NCI-H1105 (cell line): ENCODE measurements around the gene PKD1.

Source experiments
- DNase-seq: peaks from one replicate; lab custom pipeline; 2025; lab: John Stamatoyannopoulos, UW

Gene PKD1

GRCh38 chr16:2135770-2136490, at the start of gene PKD1:
Gene PKD1, minus strand, starts transcription at chr16:2135898. Its CDS starts 209 bp downstream, at chr16:2135689.
- DNase-seq = peak; percentile 50

DNA sequence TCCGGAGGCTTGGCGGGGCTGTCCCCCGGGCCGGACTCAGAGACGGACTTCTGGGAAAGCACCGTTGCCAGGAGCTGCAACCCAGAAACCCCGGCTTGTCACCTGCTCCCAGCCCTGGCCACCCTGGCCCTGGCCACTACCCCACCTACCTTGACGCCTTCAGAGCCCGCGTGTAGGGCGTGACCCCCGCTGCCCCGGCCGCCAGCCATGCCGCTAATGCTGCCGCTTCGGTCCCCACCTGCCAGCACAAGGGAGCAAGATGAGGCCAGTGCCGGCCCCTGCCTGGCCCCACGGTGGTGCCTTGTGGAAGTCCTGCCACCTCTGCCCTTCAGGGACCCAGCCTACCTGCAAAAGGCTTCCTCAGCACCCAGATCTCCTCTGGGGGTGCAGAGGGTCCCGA, 49.3 kb upstream of the PKD1 start:
- DNase-seq = no peak

GRCh38 chr16:2184346-2184745, 48.6 kb upstream of the PKD1 start:
- no peak for DNase-seq

GRCh38 chr16:2183671-2184070, 48.0 kb upstream of the PKD1 start:
- no peak for DNase-seq

DNA sequence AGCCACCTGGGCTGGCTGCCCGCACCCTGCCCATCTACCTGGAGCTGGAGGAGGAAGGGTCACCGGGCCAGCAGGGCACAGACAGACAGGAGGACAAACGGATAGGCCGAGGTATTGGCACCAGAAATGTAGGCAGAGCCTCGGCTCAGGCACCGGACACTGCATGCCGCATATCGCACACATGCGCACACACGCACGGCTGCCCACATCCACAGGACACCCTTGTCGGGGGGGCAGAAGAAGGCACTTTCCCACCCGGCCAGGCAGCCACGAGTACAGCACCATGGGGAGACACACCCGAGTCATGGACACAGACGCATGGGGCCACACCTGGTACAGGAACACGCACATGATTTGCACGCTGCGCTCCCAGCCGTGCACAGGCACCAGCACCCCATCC, 46.3 kb upstream of the PKD1 start:
- no peak for DNase-seq

GRCh38 chr16:2180962-2181923, 45.5 kb upstream of the PKD1 start:
- DNase-seq = no peak

DNA sequence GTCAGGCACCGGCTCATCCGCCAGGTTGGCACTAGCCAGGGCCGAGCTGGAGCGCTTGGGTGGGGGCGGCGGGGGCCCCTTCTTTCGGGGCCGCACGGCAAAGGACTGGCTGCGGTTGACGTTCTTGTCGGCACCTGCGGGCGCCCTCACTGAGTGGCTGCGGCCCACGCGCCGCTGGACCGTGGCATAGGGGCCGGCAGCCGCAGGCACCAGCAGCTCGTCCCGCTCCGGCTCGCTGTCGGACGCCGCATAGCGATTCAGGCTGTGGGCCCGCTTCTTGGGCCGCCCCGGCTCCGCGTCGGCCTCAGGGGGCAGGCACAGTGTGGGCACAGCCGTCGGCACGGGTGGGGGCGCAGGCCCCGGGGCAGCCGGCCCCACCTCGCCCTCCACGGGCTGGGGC, 44.8 kb upstream of the PKD1 start:
- no peak for DNase-seq

DNA sequence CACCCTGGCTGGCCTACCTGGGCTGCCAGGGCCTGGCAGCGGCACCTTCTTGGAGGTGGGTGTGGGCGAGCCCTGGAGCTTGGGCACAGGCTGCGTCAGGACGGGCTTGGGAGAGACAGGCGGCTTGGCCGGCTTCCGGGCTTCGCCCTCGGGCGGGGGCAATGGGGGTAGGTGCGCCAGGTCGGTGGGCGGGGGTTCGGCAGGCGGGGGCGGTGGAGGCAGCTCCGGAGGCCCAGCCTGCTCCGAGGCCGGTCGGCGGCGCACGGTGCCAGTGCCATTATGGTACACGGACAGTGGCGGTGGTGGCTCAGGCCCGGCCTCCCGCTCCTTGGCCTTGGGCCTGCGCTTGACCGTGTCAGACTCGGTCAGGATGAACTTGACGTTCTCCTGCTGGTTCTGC, 43.9 kb upstream of the PKD1 start:
- no peak for DNase-seq

DNA sequence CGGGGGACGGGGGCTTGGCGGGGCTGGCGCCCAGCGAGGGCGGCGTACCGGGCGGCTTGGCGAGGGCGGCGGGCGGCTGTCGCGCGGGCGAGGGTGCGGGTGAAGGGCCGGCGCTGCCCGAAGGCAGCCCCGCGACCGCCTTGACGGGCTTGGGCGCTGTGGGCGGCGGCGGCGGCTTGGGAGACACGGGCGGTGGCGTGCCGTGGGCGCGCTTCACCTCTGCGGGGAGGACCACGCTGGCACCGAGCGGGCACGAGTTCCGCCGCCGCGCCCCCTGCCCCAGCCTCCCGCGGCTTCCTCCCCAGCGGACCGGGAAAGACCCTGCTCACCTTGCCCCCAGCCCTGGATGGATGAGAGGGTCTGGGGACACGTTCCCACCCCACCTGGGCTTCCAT, 43.4 kb upstream of the PKD1 start:
- DNase-seq = no peak

- DNase-seq = no peak
Observed at GRCh38 chr16:2178321-2179106, 42.8 kb upstream of the PKD1 start.

DNA sequence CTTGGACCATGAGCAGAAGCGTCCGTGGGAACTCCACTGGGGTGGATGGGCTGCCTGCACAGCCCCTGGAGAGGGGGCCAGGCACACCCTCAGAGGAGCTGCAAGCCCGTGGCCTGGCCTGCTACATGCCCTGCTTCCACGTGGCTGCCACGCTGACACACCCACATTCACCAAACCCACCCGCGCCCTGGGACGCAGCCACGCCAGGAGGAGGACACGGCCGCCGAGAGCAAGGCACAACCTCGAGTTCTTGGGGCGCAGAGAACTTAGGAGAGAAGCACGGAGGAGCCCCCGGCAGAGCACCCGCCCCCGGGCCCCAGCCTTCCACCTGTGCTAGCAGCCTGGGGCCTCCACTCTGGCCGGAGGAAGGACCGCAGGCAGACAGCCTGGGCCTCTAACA, 41.9 kb upstream of the PKD1 start:
- no peak for DNase-seq

- no peak for DNase-seq
Observed at GRCh38 chr16:2177101-2177500, 41.4 kb upstream of the PKD1 start.

GRCh38 chr16:2176047-2176446, 40.3 kb upstream of the PKD1 start:
- DNase-seq = no peak

DNA sequence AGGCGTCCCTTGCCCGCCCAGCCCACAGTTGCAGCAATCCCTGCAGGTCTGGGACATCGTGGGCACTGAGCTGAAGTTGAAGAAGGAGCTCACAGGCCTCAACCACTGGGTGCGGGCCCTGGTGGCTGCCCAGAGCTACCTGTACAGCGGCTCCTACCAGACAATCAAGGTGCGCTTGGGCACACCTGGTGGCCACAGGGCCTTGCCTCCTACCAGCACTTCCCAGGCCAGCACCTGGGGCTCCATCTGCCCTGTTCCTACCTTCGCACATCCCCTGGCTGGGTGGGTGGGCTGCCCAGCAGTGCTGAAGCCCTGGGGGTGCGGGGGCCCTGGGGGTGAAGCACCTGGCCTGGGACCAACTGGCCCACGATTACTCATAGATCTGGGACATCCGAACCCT, 39.8 kb upstream of the PKD1 start:
- no peak for DNase-seq

GRCh38 chr16:2174396-2175131, 38.9 kb upstream of the PKD1 start:
- DNase-seq = no peak

DNA sequence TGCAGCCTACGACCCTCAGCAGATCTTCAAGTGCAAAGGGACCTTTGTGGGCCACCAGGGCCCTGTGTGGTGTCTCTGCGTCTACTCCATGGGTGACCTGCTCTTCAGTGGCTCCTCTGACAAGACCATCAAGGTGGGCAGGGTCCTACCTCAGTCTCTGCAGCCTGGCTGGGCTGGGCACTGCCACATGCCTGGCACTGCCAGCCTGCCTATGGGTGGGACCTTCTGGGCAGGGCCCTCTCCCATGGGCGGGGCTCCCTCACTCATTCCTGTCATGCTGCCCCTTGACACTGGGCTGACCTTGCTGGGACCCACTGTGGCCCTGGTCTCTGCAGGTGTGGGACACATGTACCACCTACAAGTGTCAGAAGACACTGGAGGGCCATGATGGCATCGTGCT, 38.2 kb upstream of the PKD1 start:
- DNase-seq = no peak

DNA sequence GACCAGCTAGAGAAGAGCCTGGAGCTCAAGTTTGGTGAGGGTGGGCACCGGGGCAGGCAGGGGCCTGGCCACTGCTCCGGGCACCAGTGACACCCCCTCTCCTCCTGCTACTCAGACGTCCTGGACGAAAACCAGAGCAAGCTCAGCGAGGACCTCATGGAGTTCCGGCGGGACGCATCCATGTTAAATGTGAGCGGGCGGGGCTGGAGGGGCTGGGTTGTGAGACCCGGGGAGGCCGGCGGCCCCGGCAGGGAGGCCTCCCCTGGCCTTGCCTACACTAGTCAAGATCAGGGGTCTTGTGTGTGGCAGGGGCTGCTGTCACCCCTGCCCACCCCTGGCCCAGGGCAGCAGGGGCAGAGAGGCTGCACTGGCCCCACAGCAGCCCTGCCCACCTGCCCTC, 37.7 kb upstream of the PKD1 start:
- no peak for DNase-seq

- DNase-seq = no peak
Observed at GRCh38 chr16:2172688-2173335, 37.1 kb upstream of the PKD1 start.

GRCh38 chr16:2171601-2172178, 36.0 kb upstream of the PKD1 start:
- DNase-seq = no peak

GRCh38 chr16:2170587-2171435, 35.1 kb upstream of the PKD1 start:
- no peak for DNase-seq
